NCI-H1417 treated with DMSO at 0.1 percent for 48 hours (cell line): ENCODE results near the gene ATG13.
"Not testable (repeated sequence)": the region's sequence is repeated elsewhere in the genome, so short reads cannot be mapped to it uniquely, and the experiment has no call there.

Experiments used
- DNase-seq: peaks from one replicate; lab custom pipeline; 2025; lab: John Stamatoyannopoulos, UW

The ATG13 gene

DNA sequence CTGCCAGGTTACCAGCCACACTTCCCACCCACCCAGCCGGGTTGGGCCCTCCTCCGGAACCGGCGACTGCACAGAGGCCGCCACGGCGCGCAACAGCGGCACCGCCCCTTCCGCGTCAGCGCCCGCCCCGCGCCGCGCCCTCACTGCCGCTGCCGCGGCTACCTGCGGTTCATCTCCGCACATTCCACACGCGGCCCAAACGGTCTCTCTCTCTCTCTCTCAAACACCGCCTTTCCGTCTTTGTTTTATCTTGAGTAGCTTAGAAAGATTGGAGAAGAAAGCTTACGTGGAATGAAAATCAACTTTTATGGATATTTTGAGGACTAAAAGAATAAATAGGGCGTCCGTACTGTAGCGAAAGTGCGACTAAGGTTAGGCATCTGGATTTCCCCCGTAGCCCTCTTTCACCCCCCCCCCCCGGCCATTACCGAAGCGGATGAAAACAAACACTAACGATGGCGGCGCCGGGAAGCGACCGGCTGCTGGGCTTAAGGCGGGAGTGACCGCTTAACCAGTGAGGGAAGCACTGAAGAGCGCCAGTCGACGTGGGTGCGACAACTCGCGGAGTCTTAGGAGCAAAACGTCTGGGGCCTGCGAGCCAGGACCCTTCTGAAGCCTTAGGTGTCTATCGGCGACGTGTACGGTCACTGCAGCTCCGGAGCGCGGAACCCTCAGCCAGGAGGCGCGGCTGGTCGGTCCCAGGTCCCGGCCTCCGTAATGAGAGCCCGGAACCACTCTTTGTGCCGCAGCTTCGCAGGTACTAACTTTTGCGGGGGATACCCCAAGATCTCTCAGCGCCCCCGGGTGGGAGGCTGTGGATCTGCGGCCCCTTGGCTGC is at the start of gene ATG13, which contains the start of gene HARBI1:
Gene ATG13, plus strand, starts transcription at position 420 of the 838 bp plus-strand sequence. CDS start 26,739 bp downstream, outside the sequence.
Gene HARBI1, minus strand, starts transcription at position 94 of the 838 bp plus-strand sequence. CDS start 990 bp downstream, outside the sequence.
- DNase-seq = peak; percentile 85

DNA sequence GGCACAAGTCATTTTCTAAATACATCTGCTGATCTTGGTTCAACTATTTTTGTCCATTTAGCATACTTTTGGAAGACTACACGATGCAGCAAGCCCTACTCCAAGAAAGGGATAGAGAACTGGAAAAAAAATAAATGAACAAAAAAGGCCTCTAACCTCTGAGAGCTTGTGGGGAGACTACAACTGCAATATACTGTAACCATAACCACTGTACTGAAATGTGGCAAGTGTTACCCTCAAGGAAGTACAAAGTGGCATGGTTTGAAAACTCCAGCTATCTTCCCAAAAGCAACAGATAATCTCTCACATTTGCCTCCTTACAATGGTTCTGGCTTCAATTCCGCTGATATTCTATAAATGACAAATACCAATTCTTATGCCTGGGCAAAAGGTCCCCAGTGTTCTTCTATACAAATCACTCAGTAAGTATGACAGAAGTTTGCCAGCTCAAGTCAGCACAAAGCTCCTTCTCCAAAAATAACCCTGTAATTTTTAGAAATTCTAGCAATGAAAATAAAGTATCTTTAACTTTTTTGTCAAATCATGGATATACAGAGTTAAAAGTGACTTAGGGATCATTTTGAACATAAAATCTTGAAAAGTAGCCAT is 46.5 kb upstream of the ATG13 start:
- DNase-seq = no peak

DNA sequence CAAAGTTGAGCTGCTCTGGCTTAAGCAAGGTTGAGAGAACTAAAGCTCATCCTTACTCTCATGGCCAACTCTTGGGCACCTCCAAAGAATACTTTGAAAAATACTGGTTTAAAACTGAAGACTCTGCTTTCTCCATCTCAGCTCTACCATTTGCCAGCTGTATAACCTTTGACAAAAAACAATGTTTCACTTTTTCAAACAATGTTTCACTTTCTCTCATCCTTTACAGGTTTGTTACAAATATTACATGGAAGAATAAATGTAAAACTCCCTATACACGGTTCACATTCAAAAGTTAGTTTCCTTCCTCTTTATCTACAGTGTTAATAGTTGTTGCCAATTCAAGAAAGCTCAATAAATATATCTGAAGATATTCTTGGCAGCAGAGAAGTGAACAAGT is 42.7 kb upstream of the ATG13 start:
- no peak for DNase-seq

DNA sequence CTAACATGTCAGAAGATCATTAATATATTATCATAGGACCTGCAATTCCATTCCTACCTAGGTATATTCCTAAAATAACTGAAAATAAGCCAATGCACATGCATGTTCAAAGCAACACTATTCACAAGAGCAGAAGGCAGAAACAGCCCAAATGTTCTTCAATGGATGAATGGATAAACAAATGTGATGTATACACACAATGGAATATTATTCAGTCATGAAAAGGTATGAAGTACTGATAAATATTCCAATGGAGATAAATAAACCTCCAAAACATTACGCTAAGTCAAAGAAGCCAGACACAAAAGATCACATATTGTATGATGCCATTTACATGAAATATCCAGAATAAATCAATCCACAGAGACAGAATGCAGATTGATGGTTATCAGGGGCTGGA is 40.3 kb upstream of the ATG13 start:
- no peak for DNase-seq

DNA sequence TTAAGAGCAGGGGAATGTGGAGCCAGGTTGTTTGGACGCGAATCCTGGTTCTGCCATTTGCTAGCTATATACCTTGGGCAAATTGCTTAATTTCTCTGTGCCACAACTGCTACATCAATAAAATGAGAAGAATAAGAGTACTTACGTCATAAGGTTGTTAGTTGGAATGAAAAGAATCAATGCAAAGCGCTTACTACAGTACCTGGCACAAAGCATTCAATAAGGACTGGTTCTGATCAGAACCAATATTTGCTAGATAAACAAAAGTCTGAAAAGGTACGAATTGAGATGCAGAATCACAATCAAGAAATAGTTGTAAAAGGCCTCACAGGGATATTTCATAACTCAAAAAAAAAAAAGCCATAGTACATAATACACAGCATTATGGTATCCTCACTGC is 34.8 kb upstream of the ATG13 start:
- DNase-seq = no peak

DNA sequence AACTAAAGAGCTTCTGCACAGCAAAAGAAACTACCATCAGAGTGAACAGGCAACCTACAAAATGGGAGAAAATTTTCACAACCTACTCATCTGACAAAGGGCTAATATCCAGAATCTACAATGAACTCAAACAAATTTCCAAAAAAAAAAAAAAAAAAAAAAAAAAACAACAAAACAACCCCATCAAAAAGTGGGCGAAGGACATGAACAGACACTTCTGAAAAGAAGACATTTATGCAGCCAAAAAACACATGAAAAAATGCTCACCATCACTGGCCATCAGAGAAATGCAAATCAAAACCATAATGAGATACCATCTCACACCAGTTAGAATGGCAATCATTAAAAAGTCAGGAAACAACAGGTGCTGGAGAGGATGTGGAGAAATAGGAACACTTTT is 33.8 kb upstream of the ATG13 start:
- DNase-seq = not testable (repeated sequence)

DNA sequence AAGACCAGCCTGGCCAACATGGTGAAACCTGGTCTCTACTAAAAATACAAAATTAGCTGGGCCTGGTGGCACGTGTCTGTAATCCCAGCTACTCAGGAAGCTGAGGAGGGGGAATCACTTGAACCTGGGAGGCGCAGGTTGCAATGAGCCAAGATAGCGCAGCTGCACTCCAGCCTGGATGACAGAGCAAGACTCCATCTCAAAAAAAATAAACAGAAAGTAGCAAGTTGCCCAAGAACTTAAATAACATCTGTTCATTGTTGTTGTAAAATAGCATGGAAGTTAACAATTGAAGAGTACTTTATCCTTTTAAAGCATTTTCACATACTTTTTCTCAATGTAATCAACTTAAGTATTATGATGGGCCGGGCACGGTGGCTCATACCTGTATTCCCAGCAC is 29.2 kb upstream of the ATG13 start:
- DNase-seq = no peak

DNA sequence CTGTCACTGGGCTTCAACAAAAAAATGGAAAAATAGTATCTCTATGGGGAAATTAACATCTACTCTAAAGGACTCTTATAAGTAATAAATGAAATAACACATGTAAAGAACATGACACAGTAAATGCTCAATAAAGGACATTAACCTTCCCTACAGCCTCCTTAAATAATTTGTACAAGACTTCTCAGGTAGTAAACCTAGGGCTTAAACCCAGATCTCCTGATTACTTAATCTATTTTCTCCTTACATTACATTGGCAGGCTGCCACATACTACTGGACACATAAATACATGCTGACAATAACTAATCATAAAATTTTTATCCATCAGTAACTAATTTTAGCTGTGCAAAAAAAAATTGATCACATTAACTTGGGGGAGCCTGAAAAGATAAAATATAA is 28.4 kb upstream of the ATG13 start:
- DNase-seq = no peak

DNA sequence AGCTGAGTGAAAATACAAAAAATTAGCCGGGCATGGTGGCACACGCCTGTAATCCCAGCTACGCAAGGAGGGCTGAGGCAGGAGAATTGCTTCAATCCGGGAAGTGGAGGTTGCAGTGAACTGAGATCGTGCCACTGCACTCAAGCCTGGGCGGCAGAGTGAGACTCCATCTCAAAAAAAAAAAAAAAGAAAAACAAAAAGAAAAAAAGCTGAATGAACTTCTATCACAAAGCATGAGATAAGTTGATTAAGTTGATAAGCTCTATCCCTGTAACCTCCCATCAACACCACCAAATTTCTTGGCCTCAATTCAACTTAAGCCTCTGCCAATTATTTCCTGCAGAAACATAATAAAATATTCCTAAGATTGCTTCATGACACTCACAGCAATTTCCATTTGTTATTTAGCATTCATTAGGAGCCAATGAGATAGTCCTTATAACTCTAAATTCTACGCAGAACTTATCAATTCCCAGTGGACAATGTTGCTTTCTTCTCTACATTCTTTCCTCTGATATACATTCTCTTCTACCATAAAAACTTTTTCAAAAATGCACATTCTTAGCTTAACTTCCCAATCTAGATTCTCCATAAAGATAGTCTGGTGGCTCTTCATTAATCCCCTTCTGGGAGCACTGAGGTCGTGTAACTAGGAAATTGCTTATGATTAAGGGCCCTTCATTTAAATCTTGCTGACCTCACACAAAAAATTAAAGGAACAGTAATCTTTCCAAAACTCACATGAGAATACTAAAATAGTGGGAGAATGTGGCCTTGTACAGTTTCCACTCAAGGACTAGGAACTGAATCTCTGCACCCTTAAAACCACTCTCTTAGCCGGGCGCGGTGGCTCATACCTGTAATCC is 26.4 kb upstream of the ATG13 start:
- DNase-seq = no peak

DNA sequence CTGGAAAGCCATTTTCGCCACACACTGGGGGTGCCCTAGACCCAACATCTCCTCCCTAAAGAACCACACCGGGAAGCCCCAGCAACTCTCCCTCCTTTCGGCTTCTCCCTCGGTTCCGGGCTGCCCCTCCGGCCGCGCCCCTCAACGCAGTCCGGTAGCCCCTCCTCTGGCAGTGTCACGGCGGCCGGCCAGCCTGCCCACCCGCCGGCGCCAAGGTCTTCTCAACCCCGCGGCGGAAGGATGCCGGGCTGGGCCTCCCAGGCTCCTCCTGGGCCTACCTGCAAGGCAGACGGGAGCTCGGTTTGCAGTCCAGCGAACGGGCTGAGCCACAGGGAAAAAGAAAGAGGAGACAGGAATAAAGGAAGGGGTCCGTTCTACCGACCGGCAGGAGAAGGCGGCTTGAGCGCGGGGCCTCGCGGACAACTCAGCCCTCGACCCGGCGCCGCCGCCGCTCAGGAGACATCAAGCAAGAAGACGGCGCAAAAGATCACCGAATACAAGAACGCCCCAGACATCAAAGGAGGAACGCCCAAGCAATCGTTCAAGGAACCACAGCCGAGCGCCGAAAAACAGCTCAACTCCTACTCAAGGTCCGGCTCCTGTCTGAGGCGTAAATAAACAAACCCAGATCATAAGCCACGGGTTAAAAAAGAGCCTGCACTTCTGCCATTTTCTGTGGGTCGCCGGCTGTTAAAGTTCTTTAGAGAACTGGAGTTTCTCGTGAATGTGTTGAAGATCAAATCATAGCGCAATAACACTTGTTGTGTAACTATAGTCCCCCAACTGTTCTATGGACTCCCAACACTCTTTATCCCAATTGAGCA is 23.6 kb upstream of the ATG13 start, which contains the start of gene AMBRA1:
Gene AMBRA1, minus strand, starts transcription at position 474 of the 824 bp plus-strand sequence. CDS start 45,643 bp downstream, outside the sequence.
- DNase-seq = peak; percentile 60

DNA sequence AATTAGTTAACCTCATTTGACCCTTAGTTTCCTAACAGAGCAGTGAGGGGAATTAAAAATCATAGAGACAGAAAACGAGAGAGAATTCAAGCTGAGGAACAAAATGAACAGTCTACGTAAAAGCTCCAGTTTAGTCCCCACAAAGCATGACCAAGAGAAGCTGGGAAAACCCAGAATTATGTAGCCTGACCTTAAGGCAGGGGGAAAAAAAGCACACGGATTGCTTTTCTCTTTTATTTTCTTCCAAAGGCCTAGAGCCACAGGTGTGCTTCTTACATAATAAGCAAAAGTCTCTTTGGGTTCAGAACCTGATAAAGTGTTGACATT is 23.0 kb upstream of the ATG13 start:
- DNase-seq = no peak

DNA sequence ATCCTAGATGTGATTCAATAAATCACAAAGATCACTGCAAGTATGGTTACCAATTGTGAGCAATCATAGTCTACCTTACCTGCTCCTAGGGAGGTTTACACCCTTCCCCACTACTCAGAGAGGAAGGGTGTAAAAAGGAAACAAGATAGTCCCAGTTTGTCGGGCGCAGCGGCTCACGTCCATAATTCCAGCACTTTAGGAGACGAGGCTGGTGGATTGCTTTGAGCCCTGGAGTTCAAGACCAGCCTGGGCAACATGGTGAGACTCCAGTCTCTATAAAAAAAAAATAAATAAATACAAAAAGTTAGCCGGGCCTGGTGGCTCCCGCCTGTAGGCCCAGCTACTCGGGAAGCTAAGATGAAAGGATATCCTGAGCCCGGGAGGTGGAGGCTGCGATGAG is 22.6 kb upstream of the ATG13 start:
- no peak for DNase-seq

DNA sequence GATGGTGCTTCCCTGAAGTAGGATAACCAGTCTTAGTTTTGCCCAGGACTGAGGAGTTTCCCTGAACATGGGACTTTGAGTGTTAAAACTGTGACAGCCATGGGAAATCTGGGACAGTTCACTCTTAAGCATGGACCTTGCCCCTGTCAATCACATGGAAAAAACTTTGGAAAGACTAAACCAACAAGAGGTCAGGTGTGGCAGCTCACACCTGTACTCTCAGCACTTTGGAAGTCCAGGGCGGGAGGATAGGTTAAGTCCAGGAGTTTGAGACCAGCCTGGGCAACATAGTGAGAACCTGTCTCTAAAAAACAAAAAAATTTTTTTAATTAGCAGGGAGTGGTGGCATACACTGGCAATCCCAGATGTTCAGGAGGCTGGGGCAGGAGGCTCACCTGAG is 20.2 kb upstream of the ATG13 start:
- DNase-seq = no peak

DNA sequence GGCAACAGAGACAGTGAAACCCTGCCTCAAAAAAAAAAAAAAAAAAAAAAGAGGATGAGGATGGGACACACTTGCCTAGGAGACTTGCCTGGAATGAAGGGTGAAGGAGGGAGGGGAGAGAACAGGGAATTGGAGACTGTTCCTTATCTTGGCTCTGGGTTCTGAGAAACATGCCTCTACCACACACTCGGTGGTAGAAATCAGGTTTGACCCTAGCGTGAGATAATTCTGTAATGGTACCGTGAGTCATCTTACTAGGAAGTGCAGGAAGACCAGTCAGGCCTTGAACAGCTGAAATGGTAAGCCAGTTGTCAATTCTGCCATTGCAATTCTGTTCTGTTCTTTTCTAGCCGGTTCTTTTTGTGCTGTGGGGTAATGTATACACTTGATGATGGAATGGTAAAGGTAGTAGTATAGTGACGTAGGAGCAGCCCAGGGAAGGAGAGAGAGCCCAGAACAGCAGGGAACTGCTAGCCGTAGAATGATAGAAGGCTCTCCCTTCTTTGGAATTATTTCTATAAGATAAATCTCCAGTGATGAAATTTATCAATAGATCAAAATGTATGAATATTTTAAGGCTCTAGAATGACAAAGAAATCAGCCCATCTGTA is 19.6 kb upstream of the ATG13 start:
- no peak for DNase-seq

DNA sequence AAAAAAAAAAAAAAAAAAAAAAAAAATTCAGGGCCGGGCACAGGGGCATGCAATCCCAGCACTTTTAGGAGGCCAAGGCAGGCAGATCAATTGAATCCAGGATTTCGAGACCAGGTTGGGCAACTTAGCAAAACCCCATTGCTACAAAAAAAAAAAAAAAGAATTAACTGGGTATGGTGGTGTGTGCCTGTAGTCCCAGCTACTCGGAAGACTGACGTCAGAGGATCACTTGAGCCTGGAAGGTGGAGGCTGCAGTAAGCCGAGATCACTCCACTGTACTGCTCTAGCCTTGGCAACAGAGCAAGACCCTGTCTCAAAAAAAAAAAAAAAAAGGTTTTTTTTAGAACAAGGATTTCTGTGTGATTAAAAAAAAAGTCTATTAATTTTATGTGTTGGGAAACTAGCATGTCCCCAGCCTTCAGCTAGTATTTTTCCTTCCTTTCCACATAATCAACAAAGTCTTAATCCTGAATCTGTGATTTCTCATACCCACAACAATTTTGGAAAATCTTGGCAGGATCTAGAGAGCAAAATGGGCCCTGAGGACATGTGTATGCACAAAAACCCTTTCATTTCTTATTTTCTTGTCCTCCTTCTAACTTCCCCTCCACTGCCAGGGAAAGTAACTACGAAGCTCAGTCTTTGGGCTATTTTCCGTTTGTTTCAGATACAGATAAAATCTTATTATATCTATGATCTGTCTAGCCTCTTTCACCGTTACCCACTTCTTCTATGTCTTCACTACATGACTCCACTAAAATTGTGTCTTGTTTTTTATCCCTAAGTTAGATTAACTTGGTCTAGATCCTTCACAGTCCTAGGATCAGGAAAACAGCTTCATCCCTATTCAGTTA is 17.8 kb upstream of the ATG13 start:
- no peak for DNase-seq

DNA sequence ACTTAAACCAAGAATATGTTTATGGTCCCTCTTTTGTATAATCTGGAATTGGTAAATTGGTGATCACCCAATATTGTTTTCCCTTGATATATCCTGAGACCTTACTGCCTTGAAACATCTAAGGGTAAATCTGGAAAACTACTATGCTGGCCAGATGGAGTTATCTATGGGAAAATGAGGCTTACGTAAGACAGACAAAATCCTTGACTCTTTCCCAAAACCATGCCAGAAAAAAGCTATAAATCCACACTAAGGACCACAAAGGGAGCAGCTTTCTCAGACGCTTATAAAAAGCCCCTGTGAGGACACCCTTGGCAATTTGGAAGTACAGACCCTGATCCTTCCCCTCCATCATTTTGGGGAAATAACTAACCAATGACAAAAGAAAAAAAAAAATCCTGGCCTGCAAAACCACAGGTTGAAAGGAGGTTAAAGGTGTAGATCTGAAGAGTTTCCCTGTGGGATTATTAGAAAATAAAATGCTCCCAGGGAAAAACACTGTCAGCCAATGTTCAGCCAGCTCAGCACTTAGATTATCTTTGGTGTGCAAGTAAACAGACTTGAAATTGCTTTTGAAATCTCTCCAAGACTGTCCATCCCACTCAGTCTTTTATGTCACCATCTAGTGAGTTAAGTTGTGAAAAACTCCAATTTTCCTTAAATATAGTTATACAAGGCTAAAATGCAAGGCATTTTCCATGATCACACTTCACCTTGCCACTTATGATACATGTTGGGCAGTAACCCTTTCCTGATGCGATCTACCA is 17.0 kb upstream of the ATG13 start:
- DNase-seq = no peak

DNA sequence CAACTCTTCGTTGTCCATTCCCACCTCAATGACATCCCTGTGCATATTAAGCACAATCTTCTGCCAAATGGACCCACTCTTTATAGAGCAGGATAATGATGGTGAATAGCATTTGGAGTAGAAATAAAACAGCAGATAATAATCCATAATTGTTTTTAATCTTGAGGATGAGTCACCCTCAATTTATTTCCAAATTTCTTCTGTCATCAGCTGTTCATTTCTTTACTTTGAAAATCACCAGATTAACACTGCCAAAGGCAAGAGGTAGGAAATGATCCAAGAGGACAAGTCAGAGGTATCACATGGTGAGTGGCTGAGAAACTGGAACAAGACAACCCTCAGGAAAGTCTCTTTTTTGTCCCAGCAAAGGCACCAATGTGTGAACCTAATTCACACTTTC is 16.2 kb upstream of the ATG13 start:
- no peak for DNase-seq

DNA sequence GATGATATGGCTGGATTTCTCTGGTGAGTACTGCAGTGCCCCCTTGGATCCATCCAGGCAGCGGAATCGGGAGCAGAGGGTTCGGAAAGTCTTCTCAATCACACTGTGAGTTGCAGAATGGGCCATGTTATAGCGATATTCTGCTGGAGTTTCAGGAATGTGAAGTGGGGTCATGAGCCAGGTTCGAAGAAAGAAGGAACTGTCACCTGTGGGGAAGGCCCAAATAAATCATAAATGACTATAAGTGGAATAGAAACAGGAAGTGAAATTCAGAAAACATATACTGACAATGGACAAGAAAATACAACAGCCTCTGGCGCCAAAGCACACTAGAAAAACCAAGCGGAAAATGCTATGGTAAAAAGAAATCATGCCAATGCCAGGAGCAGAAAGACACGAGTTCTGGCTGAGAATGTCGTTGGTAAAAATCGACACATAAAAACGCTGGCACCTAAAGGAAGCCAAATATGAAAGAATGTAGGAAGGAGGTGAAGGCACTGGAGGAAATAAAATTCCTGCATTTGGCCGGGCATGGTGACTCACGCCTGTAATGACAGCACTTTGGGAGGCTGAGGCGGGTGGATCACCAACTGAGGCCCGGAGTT is 13.5 kb upstream of the ATG13 start:
- DNase-seq = no peak

DNA sequence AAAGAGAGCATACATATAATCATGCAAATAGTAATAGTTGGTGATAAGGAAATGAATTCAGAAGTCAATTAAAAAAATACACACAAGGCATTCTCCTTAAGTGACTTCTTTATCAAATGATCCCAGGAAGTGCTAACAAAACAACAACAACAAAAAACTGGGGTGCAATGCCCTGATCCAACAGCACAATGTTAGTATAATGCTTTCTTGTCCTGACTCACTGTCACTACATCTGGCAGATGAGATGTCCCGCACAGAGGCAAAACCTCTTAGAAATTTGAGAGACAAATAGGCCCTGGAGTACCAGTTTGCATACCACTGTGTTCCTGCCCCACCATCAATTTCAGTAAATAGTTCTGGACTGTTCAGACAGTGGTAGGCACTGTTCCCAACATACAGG is 12.6 kb upstream of the ATG13 start:
- no peak for DNase-seq
